LoVo (cell line): ENCODE results near the gene STX8.

Experiments
- DNase-seq: peaks from one replicate; pipeline ENCODE4 v3.0.0-alpha.2; 2016; ENCODE audit warnings: low spot score

The STX8 gene

GRCh38 chr17:9238340-9239245 is 337.0 kb downstream of the STX8 start:
- DNase-seq: no peak

GRCh38 chr17:9237661-9238301 is 337.8 kb downstream of the STX8 start:
- no peak for DNase-seq

GRCh38 chr17:9237053-9237410 is 338.6 kb downstream of the STX8 start:
- DNase-seq: no peak

GRCh38 chr17:9236286-9237052 is 339.2 kb downstream of the STX8 start:
- DNase-seq: no peak

- no peak for DNase-seq
Observed at GRCh38 chr17:9235346-9235745, 340.3 kb downstream of the STX8 start.

- no peak for DNase-seq
Observed at GRCh38 chr17:9234389-9234945, 341.2 kb downstream of the STX8 start.

- DNase-seq: no peak
Observed at GRCh38 chr17:9233761-9234160, 341.9 kb downstream of the STX8 start.

GRCh38 chr17:9233271-9233599 is 342.4 kb downstream of the STX8 start:
- DNase-seq: no peak

GRCh38 chr17:9232591-9233270 is 342.9 kb downstream of the STX8 start:
- no peak for DNase-seq

- DNase-seq: no peak
Observed at GRCh38 chr17:9232155-9232475, 343.5 kb downstream of the STX8 start.

- DNase-seq: no peak
Observed at GRCh38 chr17:9231449-9232154, 344.0 kb downstream of the STX8 start.

GRCh38 chr17:9230861-9231260 is 344.8 kb downstream of the STX8 start:
- DNase-seq: no peak

GRCh38 chr17:9230346-9230745 is 345.3 kb downstream of the STX8 start:
- DNase-seq: no peak

- DNase-seq: no peak
Observed at GRCh38 chr17:9229826-9230201, 345.8 kb downstream of the STX8 start.

GRCh38 chr17:9229160-9229825 is 346.3 kb downstream of the STX8 start:
- no peak for DNase-seq

- DNase-seq: no peak
Observed at GRCh38 chr17:9228408-9229159, 347.0 kb downstream of the STX8 start.

GRCh38 chr17:9227819-9228407 is 347.7 kb downstream of the STX8 start:
- no peak for DNase-seq

GRCh38 chr17:9226794-9227135 is 348.9 kb downstream of the STX8 start:
- no peak for DNase-seq

- DNase-seq: no peak
Observed at GRCh38 chr17:9226130-9226793, 349.4 kb downstream of the STX8 start.
